SU-DHL-6 (cell line): ENCODE results near the gene FLAD1.

Experiments used
- H2AFZ ChIP-seq: fragments of 200-600 bp; sonication (generic); 2 replicates; pipeline ENCODE4 v1.6.1; 2014; ENCODE audit warnings: low read depth, mild to moderate bottlenecking, moderate library complexity, mixed read lengths, antibody characterized with exemption, low read length; ENCODE audit not compliant: severe bottlenecking
- H3F3A ChIP-seq: fragments of 200-600 bp; shearing (Covaris generic); 2 replicates; pipeline ENCODE4 v1.6.0; 2016; ENCODE audit warnings: antibody characterized with exemption, mild to moderate bottlenecking; ENCODE audit not compliant: insufficient read depth
- H3K27ac ChIP-seq: fragments of 200-600 bp; sonication (generic); 2 replicates; pipeline ENCODE4 v1.5.1; 2016; ENCODE audit warnings: low read depth, mild to moderate bottlenecking, low read length, moderate library complexity, mixed read lengths
- H3K27me3 ChIP-seq: fragments of 200-600 bp; sonication (generic), shearing (Covaris generic); 2 replicates; pipeline ENCODE4 v1.6.0; 2014; ENCODE audit warnings: mild to moderate bottlenecking, low read length
- H3K36me3 ChIP-seq: fragments of 200-600 bp; sonication (generic); 2 replicates; pipeline ENCODE4 v1.6.1; 2014; ENCODE audit warnings: mild to moderate bottlenecking, low read length, mixed read lengths
- H3K4me2 ChIP-seq: fragments of 300-600, 200-600 bp; shearing (Covaris generic), sonication (generic); 2 replicates; pipeline ENCODE4 v1.6.0; 2014; ENCODE audit warnings: low read length, low read depth, mild to moderate bottlenecking; ENCODE audit not compliant: poor library complexity, severe bottlenecking
- H3K4me3 ChIP-seq: fragments of 200-600 bp; sonication (generic); 2 replicates; pipeline ENCODE4 v1.5.1; 2014; ENCODE audit warnings: antibody characterized with exemption, low read length, mild to moderate bottlenecking, mixed read lengths; ENCODE audit not compliant: insufficient read depth, poor library complexity, severe bottlenecking
- H3K79me2 ChIP-seq: fragments of 200-600 bp; sonication (generic); 2 replicates; pipeline ENCODE4 v1.6.1; 2014; ENCODE audit warnings: mild to moderate bottlenecking, low read length, moderate library complexity; ENCODE audit not compliant: insufficient read depth
- H3K9ac ChIP-seq: fragments of 200-600 bp; sonication (generic); 2 replicates; pipeline ENCODE4 v1.7.0; 2014; ENCODE audit warnings: mild to moderate bottlenecking, low read length
- H3K9me2 ChIP-seq: fragments of 200-600 bp; sonication (generic); replicated peaks from 2 replicates; pipeline ENCODE4 v1.6.1; 2014; ENCODE audit warnings: low read length; ENCODE audit not compliant: insufficient read depth
- H3K9me3 ChIP-seq: fragments of 200-600 bp; sonication (generic); 2 replicates; pipeline ENCODE4 v1.6.1; 2014; ENCODE audit warnings: low read length, mixed read lengths; ENCODE audit not compliant: insufficient read depth
- H4K20me1 ChIP-seq: fragments of 200-600 bp; sonication (generic); 2 replicates; pipeline ENCODE4 v1.6.1; 2014; ENCODE audit warnings: low read depth, mild to moderate bottlenecking, antibody characterized with exemption, low read length, moderate library complexity, mixed read lengths
- CTCF ChIP-seq: fragments of 200-600 bp; sonication (generic); IDR thresholded peaks from one replicate; pipeline ENCODE4 v1.5.1; 2017; ENCODE audit warnings: antibody characterized with exemption, mild to moderate bottlenecking, low read length, moderate library complexity; ENCODE audit not compliant: insufficient read depth, poor library complexity, severe bottlenecking
- EZH2phosphoT487 ChIP-seq: fragments of 200-600 bp; sonication (generic), shearing (Covaris generic); conservative IDR thresholded peaks from 2 replicates; pipeline ENCODE4 v1.6.1; 2018; ENCODE audit warnings: mild to moderate bottlenecking, antibody characterized with exemption, low read length, moderate library complexity, mixed read lengths

The FLAD1 gene

DNA sequence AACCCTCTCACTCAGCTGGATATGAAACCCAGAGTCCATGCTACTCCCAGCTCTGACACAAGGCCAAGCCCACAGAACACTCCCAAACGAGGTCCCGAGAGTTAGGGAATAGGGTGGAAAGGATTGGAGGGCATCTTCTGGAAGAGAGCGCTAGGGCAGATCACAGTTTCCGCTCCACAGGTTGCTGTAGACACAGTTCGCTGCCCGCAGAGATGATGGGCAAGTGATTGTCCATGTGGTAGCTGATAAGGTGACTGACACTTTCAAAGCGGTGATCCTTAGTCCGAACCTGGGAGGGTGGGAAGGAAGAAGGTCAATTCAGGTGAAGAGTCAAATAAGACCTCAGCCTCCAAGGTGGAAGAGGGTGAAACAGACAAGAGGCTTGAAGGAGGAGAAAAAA lies 19.5 kb upstream of the FLAD1 start:
- no peak overlapping the region for H2AFZ ChIP-seq
- H3F3A ChIP-seq = peaks cover 22% of the 10 kb centered on the region; the same call in 1 of the 2 replicates
- no peaks in the 10 kb centered on the region for H3K9me2 ChIP-seq
- H3K4me2 ChIP-seq = no peak overlapping the region
- H3K4me3 ChIP-seq = no peak overlapping the region
- no peak for TF ChIP-seq CTCF
- TF ChIP-seq EZH2phosphoT487 = no peak
- H3K9me3 ChIP-seq = no peaks in the 10 kb centered on the region
- peaks cover 3% of the 10 kb centered on the region; the same call in 1 of the 2 replicates for H3K36me3 ChIP-seq
- H3K79me2 ChIP-seq = peaks cover 12% of the 10 kb centered on the region
- no peak overlapping the region for H3K9ac ChIP-seq
- no peaks in the 10 kb centered on the region for H4K20me1 ChIP-seq
- H3K27ac ChIP-seq = no peak overlapping the region
- no peaks in the 10 kb centered on the region for H3K27me3 ChIP-seq

DNA sequence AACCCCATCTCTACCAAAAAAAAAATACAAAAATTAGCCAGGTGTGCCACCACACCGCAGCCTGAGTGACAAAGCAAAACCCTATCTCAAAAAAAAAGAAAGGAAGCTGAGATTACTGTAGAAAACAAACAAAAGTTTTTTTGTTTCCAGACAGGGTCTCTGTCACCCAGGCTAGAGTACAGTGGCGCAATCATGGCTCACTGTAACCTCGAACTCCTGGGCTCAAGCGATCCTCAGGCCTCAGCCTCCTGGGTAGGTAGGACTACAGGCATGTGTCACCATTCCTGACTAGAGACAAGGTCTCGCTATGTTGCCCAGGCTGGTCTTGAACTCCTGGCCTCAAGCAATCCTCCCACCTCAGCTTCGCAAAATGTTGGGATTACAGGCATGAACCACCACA lies 18.8 kb upstream of the FLAD1 start:
- H3K4me2 ChIP-seq = no peak overlapping the region
- H3K27me3 ChIP-seq = no peaks in the 10 kb centered on the region
- H3K4me3 ChIP-seq = no peak overlapping the region
- H3K9me3 ChIP-seq = no peaks in the 10 kb centered on the region
- peaks cover 12% of the 10 kb centered on the region for H3K79me2 ChIP-seq
- peaks cover 3% of the 10 kb centered on the region; the same call in 1 of the 2 replicates for H3K36me3 ChIP-seq
- no peak overlapping the region for H2AFZ ChIP-seq
- TF ChIP-seq CTCF (no peak), EZH2phosphoT487 (no peak)
- no peak overlapping the region for H3K9ac ChIP-seq
- no peaks in the 10 kb centered on the region for H4K20me1 ChIP-seq
- H3K27ac ChIP-seq = no peak overlapping the region
- H3K9me2 ChIP-seq = no peaks in the 10 kb centered on the region
- peaks cover 22% of the 10 kb centered on the region; the same call in 1 of the 2 replicates for H3F3A ChIP-seq

GRCh38 chr1:154966111-154966510 lies 17.0 kb upstream of the FLAD1 start:
- Histone ChIP-seq H3K9me2 (no peaks in the 10 kb centered on the region), H3F3A (peaks cover 16% of the 10 kb centered on the region; the same call in 1 of the 2 replicates), H3K9ac (no peak overlapping the region), H3K4me2 (no peak overlapping the region), H3K36me3 (peaks cover 3% of the 10 kb centered on the region; the same call in 1 of the 2 replicates), H3K79me2 (peaks cover 12% of the 10 kb centered on the region), H2AFZ (no peak overlapping the region), H3K27ac (no peak overlapping the region), H3K9me3 (no peaks in the 10 kb centered on the region), H3K4me3 (no peak overlapping the region), H3K27me3 (no peaks in the 10 kb centered on the region), H4K20me1 (no peaks in the 10 kb centered on the region)
- no peak for TF ChIP-seq EZH2phosphoT487
- TF ChIP-seq CTCF = no peak
